Activated CD4-positive, alpha-beta T cell treated with anti-CD3 and anti-CD28 coated beads, Interleukin-10, Interleukin-2, amounts not matched to agents 100 ng/mL and 50 ng/mL, durations not matched to agents 16 hours and 8 hours (primary cell): ENCODE measurements around the gene CAMTA1.

Source experiments
- DNase-seq: peaks from one replicate; pipeline ENCODE4 v3.0.0-alpha.2; 2020

Gene CAMTA1

DNA sequence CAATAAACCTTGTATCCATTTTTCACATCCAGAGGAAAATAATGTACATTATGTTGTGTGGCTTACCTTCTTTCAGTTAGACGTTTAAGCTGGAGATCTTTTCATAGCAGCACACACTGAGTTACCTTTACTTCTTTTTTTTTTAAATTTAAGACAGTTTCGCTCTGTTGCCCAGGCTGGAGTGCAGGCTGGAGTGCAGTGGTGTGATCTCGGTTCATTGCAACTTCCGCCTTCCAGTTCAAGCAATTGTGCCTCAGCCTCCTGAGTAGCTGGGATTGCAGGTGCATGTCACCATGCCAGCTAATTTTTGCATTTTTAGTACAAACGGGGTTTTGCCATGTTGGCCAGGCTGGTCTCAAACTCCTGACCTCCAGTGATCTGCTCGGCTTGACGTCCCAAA is 7.4 kb upstream of the CAMTA1 start:
- DNase-seq = no peak

DNA sequence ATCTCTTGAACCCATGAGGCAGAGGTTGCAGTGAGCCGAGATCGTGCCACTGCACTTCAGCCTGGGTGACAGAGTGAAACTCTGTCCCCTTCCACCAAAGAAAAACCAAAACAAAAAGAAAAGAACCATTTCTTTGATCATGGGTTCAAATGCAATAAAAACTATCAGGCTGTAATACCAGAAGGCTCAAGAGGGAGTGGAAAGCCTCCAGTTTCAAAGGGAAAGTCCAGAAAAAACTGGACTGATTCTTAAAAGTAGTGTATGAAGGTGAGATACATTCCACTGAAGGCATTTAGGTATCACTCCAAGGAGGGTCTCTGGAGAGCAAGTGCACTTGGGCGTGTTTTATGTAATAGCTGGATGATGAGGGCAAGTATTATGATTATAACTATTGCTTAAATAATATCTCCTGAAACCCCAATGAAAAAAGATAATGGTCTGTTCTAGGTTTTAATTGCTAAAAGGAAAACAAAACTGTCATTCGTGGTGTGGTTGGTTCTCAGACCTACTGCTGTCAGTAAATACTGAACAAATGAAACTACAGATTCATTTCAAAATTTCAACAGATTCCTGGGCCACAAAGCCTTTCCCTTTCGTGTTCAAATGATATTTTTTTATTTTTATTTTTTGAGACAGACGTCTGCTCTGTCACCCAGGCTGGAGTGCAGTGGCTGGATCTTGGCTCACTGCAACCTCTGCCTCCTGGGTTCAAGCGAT is 6.0 kb upstream of the CAMTA1 start:
- DNase-seq = peak; percentile 56

DNA sequence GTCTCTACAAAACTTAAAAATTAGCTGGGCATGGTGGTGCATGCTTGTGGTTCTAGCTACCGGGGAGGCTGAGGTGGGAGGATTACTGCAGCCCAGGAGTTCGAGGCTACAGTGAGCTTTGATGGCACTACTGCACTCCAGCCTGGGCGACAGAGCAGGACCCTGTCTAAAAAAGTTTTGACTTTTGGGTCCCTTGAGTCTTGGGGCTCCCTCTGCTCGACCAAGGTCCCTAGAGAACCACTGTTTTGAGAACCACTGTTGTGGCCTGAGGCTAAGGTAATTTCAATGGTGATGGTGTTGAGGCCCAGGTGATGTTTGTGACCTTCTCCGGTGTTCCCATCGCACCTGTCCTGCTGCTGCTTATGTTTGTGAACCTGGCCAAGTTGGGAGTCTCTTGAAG is 3.1 kb upstream of the CAMTA1 start:
- DNase-seq = no peak

DNA sequence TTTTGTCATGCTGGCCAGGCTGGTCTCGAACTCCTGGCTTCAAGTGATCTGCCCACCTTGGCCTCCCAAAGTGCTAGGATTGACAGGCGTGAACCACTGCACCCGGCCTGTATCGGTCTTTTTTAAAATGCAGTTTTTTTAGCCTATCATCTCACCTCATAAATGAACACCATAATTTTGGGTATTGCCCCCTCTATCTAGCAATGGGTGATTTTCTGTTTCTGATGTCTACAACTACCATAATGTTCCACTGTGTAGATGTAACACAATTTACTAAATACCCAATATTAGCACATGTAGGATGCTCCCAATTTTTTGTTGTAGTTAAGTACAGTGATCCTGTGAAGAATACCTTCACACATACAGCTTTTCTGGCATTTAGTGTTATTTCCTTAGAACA is 2.0 kb upstream of the CAMTA1 start:
- DNase-seq = no peak

DNA sequence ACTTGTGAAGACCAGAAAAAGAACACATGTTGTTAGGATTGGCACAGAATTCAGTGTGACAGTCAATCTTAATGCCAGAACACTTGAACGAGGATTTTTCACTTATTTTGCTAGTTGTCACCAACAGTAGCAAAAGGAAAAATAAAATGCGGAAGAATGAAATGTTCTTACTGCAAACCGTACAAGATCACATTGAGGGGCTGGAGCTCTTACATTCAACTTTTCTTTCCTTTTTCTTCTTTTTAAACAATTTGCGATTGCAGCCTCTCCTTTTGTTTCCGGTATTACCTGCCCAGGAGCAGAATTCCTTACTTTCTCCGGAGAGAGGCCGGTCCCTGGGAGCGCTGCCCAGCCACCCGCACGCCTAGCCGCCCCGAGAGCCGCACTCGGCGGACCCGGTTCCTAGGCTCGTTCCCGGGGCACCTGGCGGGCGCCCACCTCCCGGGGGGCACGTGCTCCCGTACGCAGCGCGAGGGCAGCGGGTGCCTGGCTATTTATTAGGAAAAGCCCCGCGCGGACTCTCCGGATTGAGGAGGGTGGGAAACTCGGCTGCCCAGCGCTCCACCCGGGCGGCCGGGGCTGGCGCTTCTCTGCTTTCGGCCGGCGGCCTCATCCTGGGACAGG is 1.2 kb upstream of the CAMTA1 start:
- no peak for DNase-seq

DNA sequence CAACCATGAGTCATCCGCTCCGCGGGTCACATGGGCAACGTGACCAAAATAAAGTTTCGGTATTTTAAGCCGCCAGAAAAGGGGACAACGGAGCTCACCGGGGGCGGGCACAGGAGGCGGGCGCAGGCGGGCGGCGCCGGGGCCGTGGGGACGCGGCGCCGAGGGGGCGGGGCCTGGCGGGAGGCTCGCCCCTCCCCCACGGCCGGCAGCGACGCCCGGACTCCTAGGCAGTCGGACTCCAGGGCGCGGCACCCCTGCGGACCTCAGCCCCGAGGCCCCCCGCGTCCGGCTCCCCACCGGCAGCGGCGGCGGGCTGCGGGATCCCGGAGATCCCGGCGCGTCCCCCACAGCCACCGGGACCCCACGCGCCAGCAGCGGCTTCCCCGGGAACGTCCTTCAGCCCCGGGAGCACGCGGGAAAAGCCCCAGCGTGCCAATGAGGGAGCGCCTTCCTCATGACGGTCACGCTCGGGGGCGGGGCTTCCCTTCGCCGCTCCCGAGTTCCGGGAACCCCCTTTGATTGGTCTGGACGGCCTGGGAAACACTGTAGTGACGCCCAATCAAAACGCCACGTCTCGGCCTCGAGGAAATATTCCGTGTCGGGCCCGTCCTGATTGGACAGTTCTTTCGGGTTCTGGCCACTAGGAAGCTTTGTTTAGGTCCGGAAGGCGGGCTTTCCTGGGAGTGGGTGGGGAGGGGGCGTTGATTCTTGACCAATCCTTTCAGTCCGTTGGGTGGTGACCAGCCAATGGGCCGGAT is 515 bp upstream of the CAMTA1 start:
- DNase-seq = peak; percentile 100

DNA sequence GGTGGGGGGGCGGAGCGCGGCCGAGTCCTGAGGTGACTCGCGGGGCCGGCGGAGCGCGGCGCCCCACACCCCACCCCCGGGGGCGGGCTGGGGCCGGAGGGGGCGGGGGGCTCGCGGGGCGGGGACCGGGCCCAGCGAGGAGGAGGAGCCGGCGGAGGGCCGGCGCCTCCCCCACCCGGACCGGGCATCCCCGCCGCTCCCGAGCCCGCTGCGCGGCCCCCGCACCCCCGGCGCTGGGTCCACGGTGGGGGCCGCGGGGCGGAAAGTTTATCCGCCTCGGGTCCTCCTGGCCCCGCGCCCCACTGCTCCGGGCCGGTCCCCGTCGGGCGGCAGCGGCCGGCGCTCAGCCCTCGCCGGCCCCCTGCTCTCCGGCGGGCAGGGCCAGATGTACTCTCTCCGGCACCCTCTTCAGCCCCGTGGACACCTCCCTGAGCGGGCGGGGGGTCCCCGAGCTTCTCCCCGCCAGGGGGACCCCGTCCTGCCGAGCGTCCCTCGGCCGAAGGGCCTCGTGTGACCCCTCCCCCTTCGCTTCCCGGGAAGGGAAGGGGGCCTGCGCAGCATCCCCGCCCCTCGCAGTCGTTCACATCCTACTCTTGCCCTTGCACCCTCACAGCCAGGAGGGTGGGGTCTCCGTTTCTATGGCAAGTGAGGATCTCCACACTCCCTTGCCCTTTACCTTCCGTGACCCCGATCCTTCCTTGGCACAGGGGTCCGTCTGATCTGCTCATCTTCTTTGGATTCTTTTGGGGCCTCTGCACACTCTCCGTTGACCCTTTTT is 663 bp downstream of the CAMTA1 start:
- DNase-seq = peak; percentile 56

DNA sequence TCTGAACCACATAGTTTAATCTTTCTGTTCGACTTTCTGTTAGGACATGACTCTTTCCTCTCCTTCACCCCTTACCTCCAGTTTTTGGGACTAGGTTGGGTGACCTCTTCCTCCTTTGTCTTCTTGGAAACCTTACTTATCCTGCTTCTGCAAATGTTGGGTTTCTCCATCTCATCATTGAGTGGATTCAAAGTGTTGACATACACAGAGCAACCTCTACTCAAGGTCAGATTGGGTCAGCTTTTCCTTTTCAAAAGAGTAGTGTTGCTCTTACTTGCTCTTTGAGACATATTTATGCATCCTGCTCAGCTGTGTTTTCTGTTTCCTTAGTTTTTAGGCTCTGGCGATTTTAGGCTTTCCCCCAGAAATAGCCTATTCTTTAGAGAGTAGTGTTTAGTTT is 3.7 kb downstream of the CAMTA1 start:
- no peak for DNase-seq

DNA sequence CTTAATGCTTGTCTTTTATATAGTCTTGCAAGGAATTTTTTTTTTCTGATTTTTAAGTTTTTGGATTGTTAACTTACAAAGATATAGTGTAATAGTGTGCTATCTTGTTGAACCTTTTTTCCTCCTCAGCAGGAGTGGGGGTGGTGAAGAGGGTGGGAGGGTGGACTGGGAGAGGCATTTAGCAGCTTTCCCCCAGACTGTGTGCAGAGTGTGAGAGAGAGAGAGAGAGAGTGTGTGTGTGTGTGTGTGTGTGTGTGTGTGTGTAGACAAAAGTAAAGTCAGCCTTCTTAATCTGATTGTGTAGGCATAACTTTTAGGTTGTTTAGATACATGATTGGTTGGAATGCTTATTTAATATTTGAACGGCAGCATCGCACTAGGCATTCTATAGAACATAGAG is 4.9 kb downstream of the CAMTA1 start:
- no peak for DNase-seq

DNA sequence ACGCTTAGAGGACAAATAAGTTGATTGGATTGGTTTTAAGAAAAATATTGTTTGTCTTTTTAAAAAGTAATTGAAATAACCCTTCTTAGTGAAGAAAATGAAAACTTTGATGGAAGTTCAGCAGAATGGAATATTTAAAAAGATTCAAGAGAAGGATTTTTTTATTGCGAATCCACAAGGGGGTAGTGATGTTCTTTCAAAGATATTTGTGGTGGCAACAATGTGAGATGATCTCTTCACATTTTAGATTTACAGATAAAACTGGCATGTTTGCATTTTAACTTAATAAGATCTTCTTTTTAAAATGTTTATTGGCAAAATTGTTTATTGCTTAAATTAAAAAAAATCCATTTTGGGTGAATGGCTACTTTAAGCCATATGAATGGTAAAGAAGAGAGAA is 8.9 kb downstream of the CAMTA1 start:
- no peak for DNase-seq

DNA sequence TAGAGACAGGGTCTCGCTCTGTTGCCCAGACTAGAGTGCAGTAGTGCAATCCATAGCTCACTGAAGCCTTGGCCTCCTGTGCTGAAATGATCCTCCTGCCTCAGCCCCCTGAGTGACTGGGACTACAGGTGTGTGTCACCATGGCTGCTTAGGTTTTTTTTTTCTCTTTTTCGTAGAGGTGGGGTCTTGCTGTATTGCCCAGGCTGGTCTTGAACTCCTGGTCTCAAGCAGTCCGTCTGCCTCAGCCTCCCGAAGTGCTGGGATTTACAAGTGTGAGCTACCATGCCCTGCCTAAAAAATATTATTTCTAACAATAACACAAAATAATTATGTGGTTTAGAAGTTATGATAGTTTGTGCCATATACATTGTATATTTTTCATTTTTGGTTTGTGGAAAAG is 9.9 kb downstream of the CAMTA1 start:
- no peak for DNase-seq

DNA sequence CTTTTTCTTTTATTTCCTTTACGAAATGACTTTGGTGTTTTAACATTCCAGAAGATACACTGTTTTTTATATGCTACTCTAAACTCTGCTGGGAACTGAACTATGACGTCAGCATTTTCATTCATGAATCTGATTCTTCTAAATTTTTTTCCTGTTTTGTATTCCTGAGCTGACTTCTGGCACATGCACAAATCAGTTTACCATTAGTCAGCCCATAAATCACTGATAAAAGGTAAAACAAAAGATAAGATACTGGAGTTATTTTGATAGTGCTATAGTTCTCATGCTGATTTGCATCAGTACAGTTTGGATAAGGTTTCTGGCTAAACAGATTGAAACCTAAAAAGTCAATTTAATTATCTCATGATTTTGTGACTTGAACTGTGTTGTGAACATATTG is 10.4 kb downstream of the CAMTA1 start:
- DNase-seq = no peak

DNA sequence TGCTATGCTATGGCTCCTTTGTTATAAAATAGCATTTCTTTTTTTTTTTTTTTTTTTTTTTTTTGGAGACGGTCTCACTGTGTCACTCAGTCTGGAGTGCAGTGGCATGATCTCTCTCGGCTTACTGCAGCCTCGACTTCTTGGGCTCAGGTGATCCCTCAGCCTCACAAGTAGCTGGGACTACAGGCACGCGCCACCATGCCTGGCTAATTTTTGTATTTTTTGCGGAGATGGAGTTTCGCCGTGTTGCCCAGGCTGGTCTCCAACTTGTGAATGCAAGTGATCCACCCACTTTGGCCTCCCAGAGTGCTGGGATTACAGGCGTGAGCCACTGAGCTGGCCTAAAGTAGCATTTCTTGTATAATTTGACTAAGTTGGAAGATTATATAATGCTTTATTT is 10.8 kb downstream of the CAMTA1 start:
- no peak for DNase-seq

DNA sequence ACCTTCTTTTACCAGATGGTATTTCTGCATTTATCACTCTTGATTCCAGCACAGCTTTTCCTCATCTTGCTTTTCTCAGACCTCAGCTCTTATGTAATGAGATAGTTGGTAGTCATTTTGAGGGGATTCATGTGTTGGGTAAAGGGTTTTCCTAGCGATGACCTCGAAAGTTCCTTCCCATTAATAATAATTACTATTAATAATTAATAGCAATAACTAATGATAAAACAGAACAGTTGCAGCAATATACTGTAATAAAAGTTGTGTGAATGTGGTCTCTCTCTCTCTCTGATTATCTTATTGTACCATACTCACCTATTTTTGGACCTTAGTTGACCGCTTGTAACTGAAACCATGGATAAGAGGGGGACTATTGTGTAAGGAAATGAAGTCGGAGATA is 14.2 kb downstream of the CAMTA1 start:
- DNase-seq = no peak

DNA sequence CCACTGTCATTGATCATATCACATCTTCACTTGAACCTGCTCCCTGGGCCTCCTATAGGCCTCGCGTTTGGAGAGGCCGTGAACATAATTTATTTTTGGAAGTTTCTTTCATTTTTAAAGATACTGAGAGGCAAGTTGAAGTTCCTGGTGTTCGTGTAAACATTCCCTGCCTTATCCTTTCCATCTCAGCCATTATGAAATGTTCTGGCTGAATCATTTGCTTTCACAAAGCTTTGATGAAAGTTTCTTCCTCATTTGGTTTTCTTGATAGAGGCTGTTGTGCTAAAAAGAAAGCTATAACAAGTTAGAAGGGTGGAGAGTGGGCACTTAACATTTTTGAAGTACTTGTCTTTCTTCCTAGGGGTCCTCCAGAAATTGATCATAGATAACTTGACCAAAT is 15.5 kb downstream of the CAMTA1 start:
- no peak for DNase-seq

DNA sequence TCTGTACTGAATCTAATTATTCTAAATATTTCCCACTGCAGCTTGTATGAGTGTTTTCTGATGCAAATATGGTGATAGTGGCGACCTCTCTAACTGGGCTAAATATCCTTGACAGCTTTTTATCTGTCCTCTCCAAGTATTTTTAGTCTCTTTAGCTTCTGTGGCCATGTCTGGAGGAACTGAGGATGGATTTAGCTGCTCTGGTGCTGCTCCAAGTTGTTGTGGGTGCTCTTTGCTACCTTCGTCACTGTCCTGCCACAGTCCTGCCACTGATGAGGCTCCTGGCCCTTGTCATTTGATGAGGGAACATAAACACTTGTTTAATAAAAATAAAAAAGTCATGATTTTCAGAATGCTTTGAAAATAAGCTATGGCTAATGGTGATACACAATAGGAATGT is 15.9 kb downstream of the CAMTA1 start:
- no peak for DNase-seq

DNA sequence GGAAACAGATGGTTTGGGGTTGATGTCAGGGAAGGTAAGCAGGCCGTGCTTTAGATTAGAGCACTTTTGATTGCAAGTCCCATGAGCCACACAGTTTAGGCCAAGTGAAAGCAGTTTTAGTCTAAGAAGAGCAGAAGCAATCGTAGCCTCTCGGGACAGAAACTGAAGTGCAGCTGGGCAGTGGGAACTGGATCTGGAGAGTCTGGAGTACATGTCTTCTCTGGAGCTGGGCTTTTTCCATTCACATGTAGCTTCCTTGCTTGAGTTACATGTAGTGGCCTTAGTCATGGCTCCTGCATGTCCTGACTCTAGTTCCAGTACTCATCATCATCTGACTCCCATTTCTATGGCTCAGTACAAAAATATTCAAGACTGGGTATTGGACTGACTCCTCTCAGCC is 16.7 kb downstream of the CAMTA1 start:
- DNase-seq = no peak

DNA sequence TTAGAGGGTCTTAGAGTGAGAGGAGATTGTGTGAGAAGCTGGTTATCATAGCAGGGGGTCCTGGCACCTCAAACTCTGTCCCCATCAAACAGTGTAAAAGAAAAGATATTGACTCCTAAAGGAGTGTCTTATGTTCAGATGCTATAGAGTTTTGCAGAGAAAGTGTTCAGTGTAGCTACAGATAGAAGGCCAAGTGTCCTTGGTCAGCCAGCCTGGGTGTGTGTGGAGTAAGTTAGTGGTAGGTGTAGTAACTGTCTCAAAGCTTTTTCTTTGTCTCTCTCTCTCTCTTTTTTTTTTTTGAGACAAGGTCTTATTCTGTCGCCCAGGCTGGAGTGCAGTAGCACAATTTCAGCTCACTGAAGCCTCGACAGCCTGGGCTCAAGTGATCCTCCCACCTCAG is 17.2 kb downstream of the CAMTA1 start:
- no peak for DNase-seq

DNA sequence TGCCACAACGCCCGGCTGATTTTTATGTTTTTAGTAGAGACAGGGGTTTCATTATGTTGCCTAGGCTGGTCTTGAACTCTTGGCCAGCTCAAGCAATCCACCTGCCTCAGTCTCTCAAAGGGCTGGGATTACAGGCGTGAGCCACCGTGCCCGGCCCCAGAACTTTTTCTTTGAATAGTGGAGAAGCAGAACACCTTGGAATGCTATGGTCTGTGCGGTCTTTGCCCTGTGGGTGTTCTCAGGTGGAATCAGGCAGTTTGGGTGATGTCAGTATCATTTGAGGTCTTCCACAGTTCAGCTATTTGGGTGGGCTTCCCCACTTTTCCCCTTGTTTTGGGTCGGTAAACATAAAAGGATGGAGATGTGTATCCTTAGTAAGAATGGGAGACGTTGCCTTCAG is 17.6 kb downstream of the CAMTA1 start:
- no peak for DNase-seq

DNA sequence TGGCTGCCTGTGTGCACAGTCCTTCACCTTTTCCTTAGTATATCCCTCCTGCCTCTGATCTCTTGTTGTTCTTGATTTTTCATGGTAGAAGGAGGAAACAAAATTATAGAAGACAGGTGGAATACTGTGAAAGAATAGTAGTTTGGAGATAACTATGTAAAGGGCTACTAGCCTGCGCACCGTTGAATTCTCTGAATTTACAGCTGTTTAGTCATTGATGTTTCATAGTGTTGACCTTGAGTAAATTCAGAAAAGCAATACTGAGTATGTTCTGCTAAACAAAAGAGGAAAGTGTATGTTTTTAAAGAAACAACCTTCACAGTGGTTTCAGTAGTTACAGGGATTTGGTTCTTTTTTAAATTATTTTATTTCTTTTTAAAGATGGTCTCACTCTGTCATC is 18.1 kb downstream of the CAMTA1 start:
- DNase-seq = no peak

DNA sequence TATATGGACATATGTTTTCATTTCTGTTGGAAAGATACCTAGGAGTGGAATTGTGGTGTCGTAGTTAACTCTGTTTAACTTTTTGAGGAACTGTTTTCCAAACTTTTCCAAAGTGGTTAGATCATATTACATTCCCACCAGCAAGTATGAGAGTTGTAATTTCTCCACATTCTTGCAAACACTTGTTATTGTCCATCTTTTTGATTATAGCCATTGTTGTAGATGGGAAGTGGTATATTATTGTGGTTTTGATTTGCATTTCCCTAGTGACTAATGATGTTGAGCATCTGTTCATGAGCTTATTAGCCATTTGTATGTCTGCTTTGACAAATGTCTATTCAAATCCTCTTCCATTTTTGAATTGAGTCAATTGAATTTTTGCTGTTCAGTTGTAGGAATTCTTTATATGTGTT is 19.8 kb downstream of the CAMTA1 start:
- DNase-seq = peak; percentile 8

DNA sequence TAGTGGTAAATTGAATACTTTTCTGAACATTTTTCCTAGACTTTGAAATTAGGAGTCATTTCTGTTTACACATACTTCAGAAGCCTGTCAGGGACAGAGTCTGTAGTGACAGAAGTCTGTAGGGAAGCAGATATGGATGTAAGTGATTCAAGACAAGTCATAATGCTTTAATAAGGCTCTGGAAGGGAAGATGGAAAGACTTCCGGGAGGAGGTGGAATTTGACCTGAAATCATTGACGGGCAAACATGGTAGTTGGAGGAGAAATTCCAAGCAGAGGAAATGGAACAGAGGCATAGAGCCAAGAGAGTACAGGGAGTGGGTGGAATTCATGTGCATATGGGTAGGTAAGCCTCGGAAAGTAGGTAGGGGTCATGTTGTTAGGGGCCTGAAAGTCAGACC is 22.5 kb downstream of the CAMTA1 start:
- no peak for DNase-seq

DNA sequence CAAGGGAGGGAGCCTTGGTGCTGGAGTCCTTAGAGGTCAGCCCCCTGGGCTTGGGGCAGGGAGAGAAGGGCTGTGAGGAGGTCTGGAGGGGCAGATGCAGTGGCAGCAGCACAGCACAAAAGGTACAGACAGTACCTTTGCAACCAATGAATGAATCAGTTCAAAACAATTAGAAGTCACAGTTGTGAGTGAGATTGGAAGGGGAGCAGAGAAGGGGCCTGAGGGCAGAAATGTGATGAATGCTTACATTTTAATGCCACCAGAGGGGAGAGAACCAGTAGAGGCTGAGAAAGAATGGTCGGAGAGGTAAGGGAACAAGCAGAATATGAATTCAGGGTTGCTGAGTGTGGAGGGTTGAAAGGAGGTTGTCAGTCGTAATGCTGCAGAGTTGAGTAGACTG is 24.2 kb downstream of the CAMTA1 start:
- no peak for DNase-seq
